ENCODE data around the gene TYMP.
"Not testable (repeated sequence)": the region's sequence is repeated elsewhere in the genome, so short reads cannot be mapped to it uniquely, and the experiment has no call there.

Gene TYMP

DNA sequence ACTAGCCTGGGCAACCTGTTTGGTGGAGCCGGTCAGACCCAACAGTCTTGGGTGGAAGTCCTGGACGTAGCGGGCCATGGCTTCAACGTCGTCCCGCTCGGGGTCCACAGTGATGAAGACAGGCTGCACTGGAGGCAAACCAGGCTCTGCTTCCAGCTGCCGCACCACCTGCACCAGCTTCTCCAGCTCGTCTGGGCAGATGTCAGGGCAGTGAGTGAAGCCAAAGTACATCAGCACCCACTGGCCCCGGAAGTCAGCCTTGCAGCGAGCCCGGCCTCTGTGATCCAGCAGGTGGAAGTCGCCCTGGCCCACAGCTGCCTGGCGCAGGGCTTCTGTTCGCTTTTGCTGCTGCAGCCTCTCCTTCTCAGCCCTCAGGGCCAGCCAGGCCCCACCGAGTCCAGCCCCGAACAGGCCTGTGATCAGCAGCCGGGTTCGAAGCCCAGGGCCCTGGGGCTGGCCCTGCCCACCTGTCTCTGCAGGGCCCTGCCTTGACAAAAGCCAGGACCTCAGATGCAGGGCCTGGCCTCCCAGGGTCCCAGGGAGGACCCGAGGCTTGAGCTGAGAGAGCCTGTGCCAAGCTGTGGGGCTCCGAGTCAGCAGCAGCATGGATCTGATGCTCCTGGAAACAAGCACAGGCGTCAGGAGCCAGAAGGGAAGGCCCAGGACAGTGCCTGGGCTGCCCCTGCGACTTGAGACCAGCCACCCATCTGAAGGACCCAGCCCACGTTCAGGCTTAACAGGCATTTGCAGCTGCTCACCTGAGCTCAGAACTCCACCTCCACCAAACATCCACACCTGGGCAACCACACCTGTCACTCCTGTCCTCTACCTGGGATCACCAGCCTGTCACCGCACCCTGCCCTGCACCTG lies 5.8 kb downstream of the TYMP start:
- TF ChIP-seq, protein P1, sequence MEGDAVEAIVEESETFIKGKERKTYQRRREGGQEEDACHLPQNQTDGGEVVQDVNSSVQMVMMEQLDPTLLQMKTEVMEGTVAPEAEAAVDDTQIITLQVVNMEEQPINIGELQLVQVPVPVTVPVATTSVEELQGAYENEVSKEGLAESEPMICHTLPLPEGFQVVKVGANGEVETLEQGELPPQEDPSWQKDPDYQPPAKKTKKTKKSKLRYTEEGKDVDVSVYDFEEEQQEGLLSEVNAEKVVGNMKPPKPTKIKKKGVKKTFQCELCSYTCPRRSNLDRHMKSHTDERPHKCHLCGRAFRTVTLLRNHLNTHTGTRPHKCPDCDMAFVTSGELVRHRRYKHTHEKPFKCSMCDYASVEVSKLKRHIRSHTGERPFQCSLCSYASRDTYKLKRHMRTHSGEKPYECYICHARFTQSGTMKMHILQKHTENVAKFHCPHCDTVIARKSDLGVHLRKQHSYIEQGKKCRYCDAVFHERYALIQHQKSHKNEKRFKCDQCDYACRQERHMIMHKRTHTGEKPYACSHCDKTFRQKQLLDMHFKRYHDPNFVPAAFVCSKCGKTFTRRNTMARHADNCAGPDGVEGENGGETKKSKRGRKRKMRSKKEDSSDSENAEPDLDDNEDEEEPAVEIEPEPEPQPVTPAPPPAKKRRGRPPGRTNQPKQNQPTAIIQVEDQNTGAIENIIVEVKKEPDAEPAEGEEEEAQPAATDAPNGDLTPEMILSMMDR (IDR thresholded peaks at IDR 0.05; ENCODE audit: low read depth, low read length, missing control alignments) = no peak
- DNase-seq (ENCODE audit: extremely low read depth, low read depth) = no peak
- H3K4me3 ChIP-seq (replicated peaks; ENCODE audit: low read depth, low read length) = peak overlapping the region; percentile 78

DNA sequence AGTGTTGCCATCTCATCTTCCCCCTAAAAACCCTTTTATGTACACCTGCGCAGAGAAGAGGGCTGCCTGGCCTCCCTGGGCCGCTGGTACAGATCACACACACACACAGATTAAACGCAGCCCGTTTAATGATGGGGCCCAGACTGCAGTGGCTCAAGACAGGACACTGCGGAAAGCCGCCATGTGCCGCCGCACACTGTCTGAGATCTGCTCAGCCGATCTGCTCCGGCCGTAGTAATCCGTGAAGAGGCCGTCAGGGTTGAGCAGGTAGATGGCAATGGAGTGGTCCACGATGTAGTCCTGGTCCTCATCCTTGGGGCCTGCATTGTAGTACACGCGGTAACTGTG lies 6.4 kb downstream of the TYMP start:
- H3K4me3 ChIP-seq (replicated peaks; ENCODE audit: low read depth, low read length) = no peak overlapping the region
- DNase-seq (ENCODE audit: extremely low read depth, low read depth) = no peak
- TF ChIP-seq, protein P1 (IDR thresholded peaks at IDR 0.05; ENCODE audit: low read depth, low read length, missing control alignments) = no peak

DNA sequence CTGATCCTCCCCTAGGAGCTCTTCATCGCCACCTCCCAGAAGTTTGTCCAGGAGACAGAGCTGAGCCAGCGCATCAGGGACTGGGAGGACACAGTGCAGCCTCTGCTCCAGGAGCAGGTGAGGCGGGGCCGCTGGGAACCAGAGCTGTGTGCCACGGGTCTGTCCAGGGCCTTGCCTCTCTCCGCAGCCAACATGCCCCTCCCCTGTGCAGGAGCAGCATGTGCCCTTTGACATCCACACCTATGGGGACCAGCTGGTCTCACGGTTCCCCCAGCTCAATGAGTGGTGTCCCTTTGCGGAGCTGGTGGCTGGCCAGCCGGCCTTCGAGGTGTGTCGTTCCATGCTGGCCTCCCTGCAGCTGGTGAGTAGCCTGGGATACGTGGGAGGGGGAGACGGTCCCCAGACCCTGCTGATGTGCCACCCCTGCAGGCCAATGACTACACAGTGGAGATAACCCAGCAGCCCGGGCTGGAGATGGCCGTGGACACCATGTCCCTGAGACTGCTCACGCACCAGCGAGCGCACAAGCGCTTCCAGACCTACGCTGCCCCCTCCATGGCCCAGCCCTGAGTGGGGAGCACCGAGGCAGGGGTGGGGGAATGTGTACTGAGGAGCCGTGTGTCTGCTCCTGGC lies 6.9 kb downstream of the TYMP start:
- no peak for DNase-seq (ENCODE audit: extremely low read depth, low read depth)
- TF ChIP-seq, protein P1 (IDR thresholded peaks at IDR 0.05; ENCODE audit: low read depth, low read length, missing control alignments) = no peak
- no peak overlapping the region for H3K4me3 ChIP-seq (replicated peaks; ENCODE audit: low read depth, low read length)

DNA sequence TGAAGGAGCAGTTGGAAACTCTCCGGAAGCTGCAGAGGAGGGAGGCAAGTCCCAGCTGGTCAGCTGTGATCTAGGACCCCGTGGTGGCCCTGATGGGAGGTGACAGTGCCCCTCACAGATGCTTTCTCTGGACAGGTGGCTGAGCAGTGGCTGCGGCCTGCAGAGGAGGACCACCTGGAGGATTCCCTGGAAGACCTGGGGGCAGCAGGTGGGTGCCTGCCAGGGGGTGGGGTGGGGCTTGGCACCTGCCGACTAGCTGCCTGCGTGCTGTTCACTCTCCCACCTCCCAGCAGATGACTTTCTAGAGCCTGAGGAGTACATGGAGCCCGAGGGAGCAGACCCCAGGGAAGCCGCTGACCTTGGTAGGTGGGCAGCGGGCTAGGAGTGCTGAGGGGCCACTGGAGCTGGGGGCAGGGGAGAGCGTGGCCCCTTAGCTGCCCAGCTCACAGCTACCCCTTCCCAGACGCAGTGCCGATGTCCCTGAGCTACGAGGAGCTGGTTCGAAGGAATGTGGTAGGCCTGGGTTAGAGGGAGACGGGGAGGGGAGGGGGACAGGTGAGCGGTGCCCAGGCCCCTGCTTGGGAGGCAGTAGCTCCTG lies 7.5 kb downstream of the TYMP start:
- H3K4me3 ChIP-seq (replicated peaks; ENCODE audit: low read depth, low read length) = no peak overlapping the region
- DNase-seq (ENCODE audit: extremely low read depth, low read depth) = no peak
- TF ChIP-seq, protein P1 (IDR thresholded peaks at IDR 0.05; ENCODE audit: low read depth, low read length, missing control alignments) = no peak

DNA sequence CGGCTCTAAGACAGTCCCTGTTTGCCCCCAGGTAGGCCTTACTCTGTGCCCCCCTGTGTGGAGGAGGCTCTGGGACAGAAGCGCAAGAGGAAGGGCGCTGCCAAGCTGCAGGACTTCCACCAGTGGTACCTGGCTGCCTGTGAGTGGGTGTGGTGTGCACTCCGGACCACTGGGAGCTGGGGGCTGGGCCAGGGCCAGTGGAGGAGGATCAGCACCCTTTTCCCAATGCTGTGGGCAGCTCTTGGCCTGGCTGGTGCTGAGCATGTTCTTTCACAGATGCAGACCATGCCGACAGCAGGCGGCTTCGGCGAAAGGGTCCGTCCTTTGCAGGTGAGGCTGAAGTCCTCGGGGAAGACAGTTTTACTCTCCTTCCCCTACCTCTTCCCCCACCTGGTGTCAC lies 8.1 kb downstream of the TYMP start:
- H3K4me3 ChIP-seq (replicated peaks; ENCODE audit: low read depth, low read length) = no peak overlapping the region
- TF ChIP-seq, protein P1 (IDR thresholded peaks at IDR 0.05; ENCODE audit: low read depth, low read length, missing control alignments) = no peak
- no peak for DNase-seq (ENCODE audit: extremely low read depth, low read depth)

DNA sequence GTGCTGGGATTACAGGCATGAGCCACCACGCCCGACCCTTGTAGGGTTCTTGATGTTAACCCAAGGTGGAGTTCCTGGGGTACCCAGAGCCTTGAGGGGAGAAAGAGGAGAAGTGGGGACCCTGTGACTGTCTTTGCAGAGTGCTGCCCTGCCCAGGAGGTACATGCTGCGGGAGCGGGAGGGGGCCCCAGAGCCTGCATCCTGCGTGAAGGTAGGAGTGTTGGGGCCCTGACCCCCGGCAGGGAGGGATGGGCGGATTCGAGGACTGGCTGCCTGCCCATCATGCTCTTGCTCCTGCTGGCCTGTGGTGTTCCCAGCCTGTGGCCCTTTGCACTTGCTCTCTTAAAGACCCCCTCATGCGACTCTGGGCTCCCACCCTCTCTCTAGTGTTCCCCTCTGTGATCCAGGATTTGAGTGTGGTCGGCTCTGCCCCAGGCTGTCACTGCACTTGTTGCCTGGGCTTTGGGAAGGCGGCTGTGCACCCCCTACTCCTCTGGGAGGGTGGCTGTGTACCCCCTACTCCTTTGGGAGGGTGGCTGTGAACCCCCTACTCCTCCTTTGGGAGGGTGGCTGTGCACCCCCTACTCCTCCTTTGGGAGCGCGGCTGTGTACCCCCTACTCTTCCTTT lies 8.9 kb downstream of the TYMP start:
- DNase-seq (ENCODE audit: extremely low read depth, low read depth) = no peak
- TF ChIP-seq, protein P1 (IDR thresholded peaks at IDR 0.05; ENCODE audit: low read depth, low read length, missing control alignments) = no peak
- no peak overlapping the region for H3K4me3 ChIP-seq (replicated peaks; ENCODE audit: low read depth, low read length)

DNA sequence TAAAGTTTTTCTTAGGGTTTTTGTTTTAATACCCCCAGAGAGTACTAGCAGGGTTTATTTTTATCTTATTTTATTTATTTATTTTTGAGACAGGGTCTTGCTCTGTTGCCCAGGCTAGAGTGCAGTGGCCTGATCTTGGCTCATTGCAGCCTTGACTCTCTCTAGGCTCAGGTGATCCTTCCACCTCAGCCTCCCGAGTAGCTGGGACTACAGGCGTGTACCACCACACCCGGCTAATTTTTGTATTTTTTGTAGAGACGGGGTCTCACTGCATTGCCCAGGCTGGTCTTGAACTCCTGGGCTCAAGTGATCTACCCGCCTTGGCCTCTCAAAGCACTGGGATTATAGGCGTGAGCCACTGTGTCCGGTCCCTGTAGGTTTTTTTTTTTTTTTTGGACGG lies 9.6 kb downstream of the TYMP start:
- not testable (repeated sequence) for H3K4me3 ChIP-seq (replicated peaks; ENCODE audit: low read depth, low read length); DNase-seq (ENCODE audit: extremely low read depth, low read depth)

All from HFF-Myc (cell line).